ENCODE results near the gene NUMA1. TPM values are rescaled to one million over a fixed set of nuclear protein-coding genes. Genes with fewer than 3 reads are reported as not detected.

The NUMA1 gene
- 84.9 TPM for total RNA-seq (2013)
- polyA plus RNA-seq (10 to 100 TPM in 2 of 3 donors, 1 to 10 TPM in 1; 4.1 to 91.2 (median 12.4) TPM), polyA minus RNA-seq (102 and 149 TPM in 2 replicates), total RNA-seq (35.8 to 243 (median 197) reads per million in 11 experiments)

GRCh38 chr11:72080326-72081183 lies at the start of gene NUMA1, which contains the start of gene LRRC51:
TSS of gene NUMA1 (minus strand) at chr11:72080542. CDS start at chr11:72035943, 44,599 bp downstream.
TSS of gene LRRC51 (plus strand) at chr11:72080850. CDS start at chr11:72089084, 8,234 bp downstream.
- peak; percentile 100 for DNase-seq
- Histone ChIP-seq H3K9me3 (replicated peaks in 1 of 2; ENCODE audit: control insufficient read depth in 1 of 2, insufficient read depth in 1 of 2, low read length in 2 of 2) (no peaks in the 10 kb centered on the region), H3K27me3 (ENCODE audit: control insufficient read depth in 2 of 2, insufficient read depth in 2 of 2, low read length in 2 of 2) (no peaks in the 10 kb centered on the region), H4K20me1 (ENCODE audit: insufficient read depth, low read length) (no peaks in the 10 kb centered on the region), H3K9ac (ENCODE audit: insufficient read depth, low read length, poor library complexity, severe bottlenecking) (peak within 1 kb of the TSS; percentile 65), H3K36me3 (replicated peaks in 1 of 2; ENCODE audit: control insufficient read depth in 1 of 2, insufficient read depth in 2 of 2, low read length in 2 of 2) (peaks cover 0 to 8% of the 10 kb centered on the region in 2 donors), H3K4me1 (ENCODE audit: control insufficient read depth in 1 of 2, insufficient read depth in 2 of 2, low read length in 2 of 2) (peaks cover 35 to 65% of the 10 kb centered on the region in 2 donors), H3K79me2 (ENCODE audit: insufficient read depth, low read length) (peaks cover 49% of the 10 kb centered on the region), H3K4me2 (replicated peaks; ENCODE audit: extremely low read depth, low read length, poor library complexity, severe bottlenecking) (peak within 1 kb of the TSS; percentile 93), H2AFZ (ENCODE audit: insufficient read depth, low read depth, low read length, poor library complexity, severe bottlenecking) (peak within 1 kb of the TSS; percentile 89), H3K27ac (ENCODE audit: low read depth in 1 of 2, low read length in 2 of 2) (peak within 1 kb of the TSS; percentile 53 to 82), H3K4me3 (replicated peaks in 1 of 3; ENCODE audit: low read depth in 2 of 3, low read length in 3 of 3) (peak within 1 kb of the TSS; percentile 69 to 98 (median 72))
- no peaks in the 10 kb centered on the region for H3K9me3 Mint-ChIP-seq
- TF ChIP-seq CTCF (IDR thresholded peaks at IDR 0.05), result no peak
- intact Hi-C loops (cut with micrococcal nuclease), result loop anchor here in 1 of 2 donors (2.0 kb wide), 1 partner anchor 22 kb away; the partner anchor contains the start of gene LAMTOR1
- WGBS (ENCODE audit: insufficient coverage), result under 1% methylated on average over 46 of the region's 60 CpGs
- peaks cover 47% of the 10 kb centered on the region for H3K4me1 Mint-ChIP-seq
- peaks cover 5 to 9% of the 10 kb centered on the region in 2 donors for H3K36me3 Mint-ChIP-seq
- peak within 1 kb of the TSS; percentile 84 to 98 for H3K4me3 Mint-ChIP-seq
- no peaks in the 10 kb centered on the region for H3K27me3 Mint-ChIP-seq (ENCODE audit: low read depth in 3 of 3)
- peak within 1 kb of the TSS; percentile 96 to 100 (median 98) for H3K27ac Mint-ChIP-seq

DNA sequence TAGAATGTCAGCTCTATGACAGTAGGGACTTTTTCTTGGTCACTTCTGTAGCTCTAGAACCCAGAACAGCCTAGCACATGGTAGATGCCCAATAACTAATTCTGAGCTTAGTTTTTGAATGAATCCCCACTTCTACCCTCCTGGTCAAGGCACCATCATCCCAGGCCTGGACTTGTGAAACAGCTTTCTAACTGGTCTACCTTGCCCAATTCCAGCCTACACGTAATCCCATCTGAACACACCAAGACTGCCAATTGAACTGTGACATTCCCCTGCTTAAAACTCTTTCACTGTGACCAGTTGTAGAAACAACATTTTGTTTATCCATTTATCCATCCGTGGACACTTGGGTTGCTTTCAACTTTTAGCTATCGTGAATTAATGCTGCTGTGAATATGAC lies 49.0 kb upstream of the NUMA1 start:
- no peak for TF ChIP-seq CTCF (IDR thresholded peaks at IDR 0.05)
- no peaks in the 10 kb centered on the region for H3K36me3 ChIP-seq (replicated peaks in 1 of 2; ENCODE audit: control insufficient read depth in 1 of 2, insufficient read depth in 2 of 2, low read length in 2 of 2)
- no peak overlapping the region for H3K4me2 ChIP-seq (replicated peaks; ENCODE audit: extremely low read depth, low read length, poor library complexity, severe bottlenecking)
- Mint-ChIP-seq H3K4me1 (peaks cover 61% of the 10 kb centered on the region), H3K4me3 (no peak overlapping the region), H3K27ac (peak overlapping the region in 1 of 7 donors; percentile 30), H3K9me3 (peaks cover 9 to 20% (median 15%) of the 10 kb centered on the region in 7 donors), H3K27me3 (ENCODE audit: low read depth in 3 of 3) (peaks cover 0 to 2% (median 2%) of the 10 kb centered on the region in 3 donors), H3K36me3 (peaks cover 12 to 16% of the 10 kb centered on the region in 2 donors)
- whole genome bisulfite sequencing (ENCODE audit: insufficient coverage), result 86% methylated on average over 1 of the region's 3 CpGs
- H2AFZ ChIP-seq (ENCODE audit: insufficient read depth, low read depth, low read length, poor library complexity, severe bottlenecking), result no peak overlapping the region
- H3K4me3 ChIP-seq (replicated peaks in 1 of 3; ENCODE audit: low read depth in 2 of 3, low read length in 3 of 3), result no peak overlapping the region
- H3K27me3 ChIP-seq (ENCODE audit: control insufficient read depth in 2 of 2, insufficient read depth in 2 of 2, low read length in 2 of 2), result no peaks in the 10 kb centered on the region
- peaks cover 3 to 5% of the 10 kb centered on the region in 2 donors for H3K9me3 ChIP-seq (replicated peaks in 1 of 2; ENCODE audit: control insufficient read depth in 1 of 2, insufficient read depth in 1 of 2, low read length in 2 of 2)
- no peaks in the 10 kb centered on the region for H3K79me2 ChIP-seq (ENCODE audit: insufficient read depth, low read length)
- peaks cover 52 to 56% of the 10 kb centered on the region in 2 donors for H3K4me1 ChIP-seq (ENCODE audit: control insufficient read depth in 1 of 2, insufficient read depth in 2 of 2, low read length in 2 of 2)
- intact Hi-C loops (cut with micrococcal nuclease), result no loop called here
- H3K9ac ChIP-seq (ENCODE audit: insufficient read depth, low read length, poor library complexity, severe bottlenecking), result no peak overlapping the region
- no peak overlapping the region for H3K27ac ChIP-seq (ENCODE audit: low read depth in 1 of 2, low read length in 2 of 2)
- no peak for DNase-seq
- no peaks in the 10 kb centered on the region for H4K20me1 ChIP-seq (ENCODE audit: insufficient read depth, low read length)
